DND-41 (cell line): ENCODE measurements around the gene STAC.

Experiments used
- EZH2 ChIP-seq: IDR thresholded peaks from 3 replicates; pipeline ENCODE4 v1.6.1; 2012; ENCODE audit warnings: borderline replicate concordance, low read depth, mild to moderate bottlenecking, moderate library complexity, low read length, inconsistent platforms; ENCODE audit not compliant: severe bottlenecking
- TF ChIP-seq, protein P1 (sequence below): IDR thresholded peaks from 2 replicates; pipeline ENCODE4 v1.5.1; 2012; ENCODE audit warnings: borderline replicate concordance, low read length, moderate library complexity, mild to moderate bottlenecking; ENCODE audit not compliant: poor library complexity, severe bottlenecking; ENCODE audit errors: extremely low read depth

DNA sequence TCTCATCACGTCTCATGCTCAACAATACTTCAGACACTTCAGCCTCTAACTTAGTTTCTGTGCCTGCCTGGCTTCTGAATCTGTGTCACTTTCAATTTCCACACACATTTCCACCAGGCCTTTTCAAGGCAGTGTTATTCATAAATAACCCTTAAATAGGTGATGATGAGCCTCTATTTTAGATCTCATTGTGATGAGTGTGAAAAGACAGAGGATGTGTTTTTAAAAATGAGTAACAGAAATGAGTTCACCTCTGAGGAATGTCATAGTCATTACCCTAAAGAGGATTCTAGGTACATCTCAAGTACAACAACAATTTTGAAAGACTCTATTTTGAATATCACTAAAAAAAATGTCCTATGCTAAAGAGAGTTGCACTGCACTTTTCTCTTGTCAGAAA lies 64.6 kb downstream of the STAC start:
- TF ChIP-seq EZH2, result no peak
- TF ChIP-seq, protein P1, sequence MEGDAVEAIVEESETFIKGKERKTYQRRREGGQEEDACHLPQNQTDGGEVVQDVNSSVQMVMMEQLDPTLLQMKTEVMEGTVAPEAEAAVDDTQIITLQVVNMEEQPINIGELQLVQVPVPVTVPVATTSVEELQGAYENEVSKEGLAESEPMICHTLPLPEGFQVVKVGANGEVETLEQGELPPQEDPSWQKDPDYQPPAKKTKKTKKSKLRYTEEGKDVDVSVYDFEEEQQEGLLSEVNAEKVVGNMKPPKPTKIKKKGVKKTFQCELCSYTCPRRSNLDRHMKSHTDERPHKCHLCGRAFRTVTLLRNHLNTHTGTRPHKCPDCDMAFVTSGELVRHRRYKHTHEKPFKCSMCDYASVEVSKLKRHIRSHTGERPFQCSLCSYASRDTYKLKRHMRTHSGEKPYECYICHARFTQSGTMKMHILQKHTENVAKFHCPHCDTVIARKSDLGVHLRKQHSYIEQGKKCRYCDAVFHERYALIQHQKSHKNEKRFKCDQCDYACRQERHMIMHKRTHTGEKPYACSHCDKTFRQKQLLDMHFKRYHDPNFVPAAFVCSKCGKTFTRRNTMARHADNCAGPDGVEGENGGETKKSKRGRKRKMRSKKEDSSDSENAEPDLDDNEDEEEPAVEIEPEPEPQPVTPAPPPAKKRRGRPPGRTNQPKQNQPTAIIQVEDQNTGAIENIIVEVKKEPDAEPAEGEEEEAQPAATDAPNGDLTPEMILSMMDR, result no peak
